Measurements from ENCODE around the gene FOCAD.

DNA sequence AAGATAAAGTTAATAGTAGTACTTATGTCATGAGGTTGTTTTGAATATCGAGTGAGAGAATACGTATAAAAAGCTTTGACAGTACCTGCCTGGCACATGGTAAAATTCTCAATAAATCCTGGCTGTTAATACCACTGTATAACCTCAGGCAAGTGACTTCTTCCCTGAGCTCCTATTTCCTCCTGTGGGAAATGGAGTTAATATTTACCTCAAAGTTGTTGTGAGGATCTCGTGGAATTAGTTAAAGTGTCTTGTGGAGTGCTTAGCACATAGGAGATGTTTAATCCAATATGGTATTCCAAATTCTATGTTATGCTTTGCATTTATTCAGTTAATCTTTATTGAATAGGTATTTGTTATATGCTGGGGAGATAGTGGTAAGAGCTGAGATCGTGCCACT, 18.5 kb downstream of the FOCAD start:
- TF ChIP-seq, protein P1, sequence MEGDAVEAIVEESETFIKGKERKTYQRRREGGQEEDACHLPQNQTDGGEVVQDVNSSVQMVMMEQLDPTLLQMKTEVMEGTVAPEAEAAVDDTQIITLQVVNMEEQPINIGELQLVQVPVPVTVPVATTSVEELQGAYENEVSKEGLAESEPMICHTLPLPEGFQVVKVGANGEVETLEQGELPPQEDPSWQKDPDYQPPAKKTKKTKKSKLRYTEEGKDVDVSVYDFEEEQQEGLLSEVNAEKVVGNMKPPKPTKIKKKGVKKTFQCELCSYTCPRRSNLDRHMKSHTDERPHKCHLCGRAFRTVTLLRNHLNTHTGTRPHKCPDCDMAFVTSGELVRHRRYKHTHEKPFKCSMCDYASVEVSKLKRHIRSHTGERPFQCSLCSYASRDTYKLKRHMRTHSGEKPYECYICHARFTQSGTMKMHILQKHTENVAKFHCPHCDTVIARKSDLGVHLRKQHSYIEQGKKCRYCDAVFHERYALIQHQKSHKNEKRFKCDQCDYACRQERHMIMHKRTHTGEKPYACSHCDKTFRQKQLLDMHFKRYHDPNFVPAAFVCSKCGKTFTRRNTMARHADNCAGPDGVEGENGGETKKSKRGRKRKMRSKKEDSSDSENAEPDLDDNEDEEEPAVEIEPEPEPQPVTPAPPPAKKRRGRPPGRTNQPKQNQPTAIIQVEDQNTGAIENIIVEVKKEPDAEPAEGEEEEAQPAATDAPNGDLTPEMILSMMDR (IDR thresholded peaks at IDR 0.05): no peak
- TF ChIP-seq EP300 (IDR thresholded peaks at IDR 0.05): no peak
- no peak for TF ChIP-seq POLR2A (IDR thresholded peaks at IDR 0.05; ENCODE audit: low read depth)

Data from esophagus muscularis mucosa (tissue), 4 donors.